GM12878 (cell line): ENCODE data around the gene ANO2. TPM values are rescaled to one million over a fixed set of nuclear protein-coding genes. Genes with fewer than 3 reads are reported as not detected.

Source experiments
- ATAC-seq: fragments of 200-7000 bp; cut with Tn5 transposase; 3 replicates; pipeline ENCODE4 v1.9.1; 2020; ENCODE audit warnings: mild to moderate bottlenecking, moderate library complexity
- BruUV-seq: library from RNA; stranded (reverse); fragments of 400-500 nt; replicated peaks from 2 replicates; lab custom pipeline; 2021; lab: Mats Ljungman, UMichigan
- CTCF ChIA-PET: fragments of 300-600 bp; sonication (Branson Sonifier 250); formaldehyde crosslinking; extraction: SDS; loops from one replicate; lab custom pipeline; 2021; ENCODE audit warnings: inconsistent platforms; lab: Yijun Ruan, JAX
- POLR2A ChIA-PET: fragments of 350-600 bp; formaldehyde crosslinking; extraction: SDS; loops from one replicate; lab custom pipeline; 2021; ENCODE audit warnings: inconsistent platforms; lab: Charles Lee
- RAD21 ChIA-PET: fragments of 300-600 bp; sonication (Branson Sonifier 250); formaldehyde crosslinking; loops from one replicate; lab custom pipeline; 2023; ENCODE audit warnings: antibody characterized with exemption; ENCODE audit not compliant: unreplicated experiment; lab: Charles Lee
- SMC1A ChIA-PET: fragments of 300-600 bp; sonication (Branson Sonifier 250); formaldehyde crosslinking; loops from one replicate; lab custom pipeline; 2023; ENCODE audit not compliant: unreplicated experiment, uncharacterized antibody; lab: Charles Lee
- DNase-seq: peaks from one replicate; pipeline ENCODE4 v3.0.0-alpha.2; 2011; ENCODE audit warnings: low read depth, low spot score
- FAIRE-seq: peaks from 3 replicates; lab custom pipeline; 2011; peaks lifted over from hg19 to GRCh38; lab: Jason Lieb, UNC
- H2AFZ ChIP-seq: 2 replicates; pipeline ENCODE4 v1.6.0; 2011; ENCODE audit warnings: low read depth, low read length, control low read depth; ENCODE audit not compliant: control insufficient read depth
- H3K27ac ChIP-seq: 2 replicates; pipeline ENCODE4 v1.5.1; 2011; ENCODE audit warnings: control low read depth; ENCODE audit not compliant: control insufficient read depth, insufficient read depth
- H3K27me3 ChIP-seq, 2 experiments: replicated peaks in 1 of 2; 2 replicates each; pipeline versions ENCODE4 v1.6.0 to v1.6.1; 2011; ENCODE audit warnings: low read length in 1 of 2; ENCODE audit not compliant: control insufficient read depth in 2 of 2, insufficient read depth in 2 of 2
- H3K36me3 ChIP-seq, 2 experiments: 2 replicates each; pipeline ENCODE4 v1.5.1; 2011; ENCODE audit warnings: low read length in 1 of 2; ENCODE audit not compliant: control insufficient read depth in 2 of 2, insufficient read depth in 2 of 2
- H3K4me1 ChIP-seq: 2 replicates; pipeline ENCODE4 v1.6.1; 2011; ENCODE audit warnings: mild to moderate bottlenecking, low read length, moderate library complexity, mixed read lengths; ENCODE audit not compliant: control insufficient read depth, insufficient read depth
- H3K4me2 ChIP-seq: 2 replicates; pipeline ENCODE4 v1.6.0; 2011; ENCODE audit warnings: control low read depth; ENCODE audit not compliant: control insufficient read depth, insufficient read depth
- H3K4me3 ChIP-seq: fragments of 200-600 bp; sonication (generic); 2 replicates; pipeline ENCODE4 v1.5.1; 2016
- H3K79me2 ChIP-seq: 2 replicates; pipeline ENCODE4 v1.6.0; 2011; ENCODE audit warnings: low read length; ENCODE audit not compliant: control insufficient read depth, insufficient read depth
- H3K9ac ChIP-seq: 2 replicates; pipeline ENCODE4 v1.8.0; 2011; ENCODE audit warnings: low read length, control low read depth, mixed read lengths; ENCODE audit not compliant: control insufficient read depth, insufficient read depth
- H3K9me3 ChIP-seq: replicated peaks from 3 replicates; pipeline ENCODE4 v1.5.1; 2011; ENCODE audit warnings: mild to moderate bottlenecking, low read length; ENCODE audit not compliant: control insufficient read depth, insufficient read depth
- H4K20me1 ChIP-seq: 2 replicates; pipeline ENCODE4 v1.6.0; 2011; ENCODE audit not compliant: control insufficient read depth, insufficient read depth
- CREB1 ChIP-seq: IDR thresholded peaks from 2 replicates; pipeline ENCODE4 v1.6.1; 2012; ENCODE audit warnings: low read depth, mild to moderate bottlenecking, inconsistent platforms
- CTCF ChIP-seq, 3 experiments: IDR thresholded peaks in 2 of 3; conservative IDR thresholded peaks in 1 of 3; 2 replicates each; pipeline ENCODE4 v1.5.1; 2011; ENCODE audit warnings: low read depth in 3 of 3, low read length in 3 of 3, mild to moderate bottlenecking in 3 of 3, control low read depth in 2 of 3, moderate library complexity in 2 of 3, inconsistent platforms in 1 of 3, mixed read lengths in 1 of 3; ENCODE audit not compliant: control insufficient read depth in 2 of 3, insufficient read depth in 1 of 3; ENCODE audit errors: extremely low read depth in 1 of 3
- EGR1 ChIP-seq, 2 experiments: IDR thresholded peaks; 1 replicate in 1 of 2; 2 replicates in 1 of 2; pipeline ENCODE4 v1.6.1; 2011 to 2012; ENCODE audit warnings: low read depth in 2 of 2, low read length in 2 of 2, borderline replicate concordance in 1 of 2, mild to moderate bottlenecking in 1 of 2, moderate library complexity in 1 of 2
- HCFC1 ChIP-seq: fragments of 150-350 bp; IDR thresholded peaks from 2 replicates; pipeline ENCODE4 v1.6.1; 2014; ENCODE audit warnings: low read length
- IRF4 ChIP-seq: IDR thresholded peaks from 2 replicates; pipeline ENCODE4 v1.6.1; 2011; ENCODE audit warnings: low read depth, low read length
- IRF5 ChIP-seq: fragments of 450-650 bp; IDR thresholded peaks from 2 replicates; pipeline ENCODE4 v1.6.1; 2017; ENCODE audit warnings: borderline replicate concordance
- LARP7 ChIP-seq: fragments of 450-650 bp; IDR thresholded peaks from 2 replicates; pipeline ENCODE4 v1.6.1; 2017; ENCODE audit warnings: mild to moderate bottlenecking
- PKNOX1 ChIP-seq: fragments of 450-650 bp; IDR thresholded peaks from 2 replicates; pipeline ENCODE4 v1.6.1; 2016; ENCODE audit warnings: mild to moderate bottlenecking
- POU2F2 ChIP-seq: IDR thresholded peaks from 3 replicates; pipeline ENCODE4 v1.6.1; 2011; ENCODE audit warnings: low read depth, mild to moderate bottlenecking, low read length, borderline replicate concordance
- TCF3 ChIP-seq: IDR thresholded peaks from 2 replicates; pipeline ENCODE4 v1.6.1; 2012; ENCODE audit warnings: low read depth, mild to moderate bottlenecking, low read length, borderline replicate concordance; ENCODE audit not compliant: insufficient read depth
- ZBTB11 ChIP-seq: fragments of 450-650 bp; formaldehyde crosslinking; IDR thresholded peaks from 2 replicates; pipeline ENCODE4 v1.5.0; 2022; ENCODE audit warnings: mild to moderate bottlenecking, missing genetic modification characterization
- ZBTB33 ChIP-seq: fragments of 450-650 bp; IDR thresholded peaks from 2 replicates; pipeline ENCODE4 v1.6.1; 2017; ENCODE audit warnings: mild to moderate bottlenecking
- WGBS: methylation state at CpG from one replicate; pipeline ENCODE4 v1.1.6; 2016; ENCODE audit warnings: low lambda C conversion rate; ENCODE audit not compliant: insufficient replicate concordance, insufficient coverage; ENCODE audit errors: missing lambda C conversion rate; 5-methylcytosine and 5-hydroxymethylcytosine counted together
- in situ Hi-C: fragments of 300-500 bp; cut with MboI; formaldehyde crosslinking; loops from 9 replicates; pipeline ENCODE4 v1.14.3; 2018; ENCODE audit warnings: mixed read lengths
- intact Hi-C: fragments of 100-400 bp; cut with micrococcal nuclease; formaldehyde crosslinking; loops from one replicate; pipeline ENCODE4 v1.14.2; 2022; ENCODE audit not compliant: unreplicated experiment
- polyA plus RNA-seq, 11 experiments: library from polyadenylated mRNA; depleted of rRNA in 4 of 11; unstranded in 6 of 11; stranded (reverse) in 5 of 11; fragments of >200 nt; fragmentation: Nextera tagmentation in 4 of 11; fragmentation: Illumina TruSeq in 1 of 11; extraction: Ambion mirVana in 4 of 11; extraction: Trizol in 1 of 11; gene quantifications; 1 replicate in 1 of 11; 2 replicates in 10 of 11; pipeline versions ENCODE4 v1.2.1 to v1.2.3, GENCODE V29; 2011 to 2016; ENCODE audit warnings: inconsistent platforms in 2 of 11, missing spikeins in 2 of 11, low read depth in 1 of 11
- total RNA-seq, 4 experiments: library from RNA; depleted of rRNA in 3 of 4; stranded (reverse); fragments of >200 nt in 3 of 4; fragmentation: Illumina TruSeq in 1 of 4; extraction: Trizol in 1 of 4; gene quantifications; 2 replicates each; pipeline versions ENCODE4 v1.2.1 to v1.2.3, GENCODE V29; 2013 to 2021

ANO2 gene
- total and polyA plus RNA-seq, 10 of the 15 experiments (the other 5 are each of a cell fraction or from before 2014, with no cell fraction given): not detected

- ChIA-PET SMC1A (no interaction called here), RAD21 (no interaction called here), POLR2A (no interaction called here), CTCF (no interaction called here)
- Histone ChIP-seq H3K27ac (no peak overlapping the region), H3K9me3 (no peaks in the 10 kb centered on the region), H4K20me1 (no peaks in the 10 kb centered on the region), H3K9ac (no peak overlapping the region), H3K79me2 (no peaks in the 10 kb centered on the region), H3K27me3 (peaks cover 0 to 5% of the 10 kb centered on the region in 2 experiments; a peak in 1 of 4 replicates), H3K4me2 (no peak overlapping the region), H3K36me3 (no peaks in the 10 kb centered on the region), H3K4me3 (no peak overlapping the region), H2AFZ (no peak overlapping the region), H3K4me1 (no peaks in the 10 kb centered on the region)
- TF ChIP-seq ZBTB33 (no peak), TCF3 (no peak), CTCF (IDR thresholded peaks at IDR 0.05 in 2 of 3, conservative IDR thresholded peaks at IDR 0.05 in 1 of 3; ENCODE audit: control insufficient read depth in 2 of 3, extremely low read depth in 1 of 3, insufficient read depth in 1 of 3, low read depth in 3 of 3, low read length in 3 of 3) (no peak), ZBTB11 (CRISPR knock-in tag) (no peak), EGR1 (IDR thresholded peaks at IDR 0.05; ENCODE audit: borderline replicate concordance in 1 of 2, low read depth in 2 of 2, low read length in 2 of 2) (no peak), IRF5 (no peak), POU2F2 (no peak), CREB1 (no peak), PKNOX1 (no peak), HCFC1 (no peak), LARP7 (no peak), IRF4 (no peak)
- FAIRE-seq: no peak
- 28% methylated on average over 9 of the region's 9 CpGs for WGBS
- BruUV-seq: no TSS peak
- no peak for DNase-seq
- intact Hi-C loops (no loop called here), in situ Hi-C loops (no loop called here)
- no peak for ATAC-seq
These were observed 104.1 kb downstream of the ANO2 start for GRCh38 chr12:5840944-5841343.
